ENCODE results near the gene FGF14. TPM values are rescaled to one million over a fixed set of nuclear protein-coding genes. Genes with fewer than 3 reads are reported as not detected.

Gene FGF14
- total RNA-seq, 1 experiment from 2014 or later = 0.22 TPM

DNA sequence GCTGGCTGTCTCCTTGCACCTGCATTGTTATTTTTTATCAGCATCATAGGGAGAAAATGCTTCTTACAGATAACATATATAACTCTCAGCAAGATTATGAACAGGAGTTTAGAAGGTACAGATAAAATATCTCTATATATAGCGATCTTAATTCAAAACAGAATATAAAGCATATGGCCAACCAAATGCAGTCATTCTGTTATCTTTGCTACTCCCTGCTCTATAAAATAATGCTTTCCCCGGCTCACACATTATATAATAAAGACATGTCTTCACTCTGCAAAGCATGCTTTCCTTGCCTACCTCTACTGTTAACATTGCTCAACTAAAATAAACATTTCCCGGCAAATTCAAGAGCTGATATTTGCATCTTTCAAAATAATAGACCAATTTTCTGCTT lies 161.7 kb downstream of the FGF14 start:
- no peaks in the 10 kb centered on the region for H3K27me3 ChIP-seq (ENCODE audit: insufficient read depth, low read length)

More for the DNA sequence above, 161.7 kb downstream of the FGF14 start:
- H3K79me1 ChIP-seq (ENCODE audit: insufficient read depth, low read depth, low read length, poor library complexity, severe bottlenecking) = no peaks in the 10 kb centered on the region
- Mint-ChIP-seq H3K27me3 (ENCODE audit: low read depth) (no peaks in the 10 kb centered on the region), H3K4me1 (peaks cover 11 to 14% of the 10 kb centered on the region in 2 experiments), H3K9me3 (no peaks in the 10 kb centered on the region), H3K36me3 (ENCODE audit: insufficient read depth in 1 of 3, low read depth in 3 of 3) (no peaks in the 10 kb centered on the region), H3K27ac (no peak overlapping the region), H3K4me3 (no peak overlapping the region)
- no peak for TF ChIP-seq CTCF (conservative IDR thresholded peaks at IDR 0.05)
- H3K23me2 ChIP-seq (ENCODE audit: insufficient read length, low read depth, low read length, poor library complexity, severe bottlenecking) = no peaks in the 10 kb centered on the region
- no peak overlapping the region for H2BK120ac ChIP-seq (ENCODE audit: low read depth, low read length, poor library complexity, severe bottlenecking)
- no peak overlapping the region for H4K5ac ChIP-seq (ENCODE audit: insufficient read length, low read depth, low read length)
- H2BK15ac ChIP-seq (ENCODE audit: low read depth, low read length) = no peak overlapping the region
- H3K9me3 ChIP-seq (ENCODE audit: control insufficient read depth, low read depth, low read length) = no peaks in the 10 kb centered on the region
- H2AK5ac ChIP-seq (ENCODE audit: insufficient read length, low read length) = no peak overlapping the region
- H2AFZ ChIP-seq (ENCODE audit: low read length) = no peak overlapping the region
- no peak overlapping the region for H3K9ac ChIP-seq (ENCODE audit: extremely low read depth, insufficient read length, low read length)
- H4K20me1 ChIP-seq (ENCODE audit: control insufficient read depth, insufficient read depth, insufficient read length) = no peaks in the 10 kb centered on the region
- no peak overlapping the region for H4K8ac ChIP-seq (replicated peaks; ENCODE audit: insufficient read length, low read depth, low read length)
- no peak overlapping the region for H3K4me2 ChIP-seq (ENCODE audit: insufficient read depth, insufficient read length, low read length)
- no peaks in the 10 kb centered on the region for H3K79me2 ChIP-seq (ENCODE audit: insufficient read depth, low read length)
- no peak overlapping the region for H3K56ac ChIP-seq (ENCODE audit: insufficient read length, low read depth, low read length)
- no CpG with 5 or more reads among the region's 3 CpGs for WGBS (ENCODE audit: extremely low coverage, insufficient read length, low lambda C conversion rate)
- no peak overlapping the region for H3K14ac ChIP-seq (ENCODE audit: insufficient read depth, low read length)
- no peak overlapping the region for H3K18ac ChIP-seq (ENCODE audit: insufficient read length, low read depth, low read length)
- H2BK5ac ChIP-seq (ENCODE audit: insufficient read length, low read length) = no peak overlapping the region
- no peak overlapping the region for H3K4ac ChIP-seq (ENCODE audit: low read depth, low read length)
- no peak for DNase-seq
- no peak overlapping the region for H2BK12ac ChIP-seq (ENCODE audit: insufficient read length, low read depth, low read length)
- no peak overlapping the region for H2BK20ac ChIP-seq (ENCODE audit: low read depth, low read length, poor library complexity, severe bottlenecking)
- H3K4me1 ChIP-seq (ENCODE audit: insufficient read depth, low read length) = no peaks in the 10 kb centered on the region
- H4K91ac ChIP-seq (ENCODE audit: insufficient read length, low read depth, low read length) = no peak overlapping the region
- H3K23ac ChIP-seq (ENCODE audit: insufficient read length, low read depth, low read length) = no peak overlapping the region
- no peak overlapping the region for H3K27ac ChIP-seq (ENCODE audit: insufficient read length, low read depth, low read length)
- no peak overlapping the region for H3T11ph ChIP-seq (ENCODE audit: low read length)

Data from H9 (cell line).